GM21786 (cell line): ENCODE results near the gene SDHA.
"Not testable (repeated sequence)": the region's sequence is repeated elsewhere in the genome, so short reads cannot be mapped to it uniquely, and the experiment has no call there.

Experiments used
- ATAC-seq: cut with Tn5 transposase; IDR thresholded peaks from one replicate; pipeline ENCODE4 v1.9.1; 2021; ENCODE audit not compliant: unreplicated experiment

SDHA gene

GRCh38 chr5:218457-219291, 554 bp downstream of the SDHA start:
- peak; percentile 25 for ATAC-seq

GRCh38 chr5:219460-219863, 1.3 kb downstream of the SDHA start:
- ATAC-seq, result no peak

DNA sequence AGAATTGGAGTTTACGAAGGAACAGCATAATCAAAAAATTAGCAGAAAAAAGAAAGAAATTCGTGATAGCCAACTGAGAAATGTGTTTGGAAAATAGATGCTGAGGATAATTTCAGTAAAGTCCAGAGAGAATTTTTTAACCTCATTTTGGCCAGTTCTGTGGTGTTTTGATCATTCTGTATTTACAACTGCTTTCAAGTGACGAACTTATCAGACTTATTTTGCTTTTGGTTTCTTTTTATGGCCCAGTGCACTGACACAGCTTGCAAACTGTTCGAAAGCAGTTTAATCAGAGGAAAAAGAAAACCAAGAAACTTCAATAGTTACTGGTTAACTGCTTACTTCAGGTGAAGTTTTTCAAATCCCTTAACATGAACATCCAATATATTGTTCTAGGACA, 1.9 kb downstream of the SDHA start:
- ATAC-seq, result peak; percentile 34

- not testable (repeated sequence) for ATAC-seq
These were observed 5.0 kb downstream of the SDHA start for GRCh38 chr5:222951-223715.

DNA sequence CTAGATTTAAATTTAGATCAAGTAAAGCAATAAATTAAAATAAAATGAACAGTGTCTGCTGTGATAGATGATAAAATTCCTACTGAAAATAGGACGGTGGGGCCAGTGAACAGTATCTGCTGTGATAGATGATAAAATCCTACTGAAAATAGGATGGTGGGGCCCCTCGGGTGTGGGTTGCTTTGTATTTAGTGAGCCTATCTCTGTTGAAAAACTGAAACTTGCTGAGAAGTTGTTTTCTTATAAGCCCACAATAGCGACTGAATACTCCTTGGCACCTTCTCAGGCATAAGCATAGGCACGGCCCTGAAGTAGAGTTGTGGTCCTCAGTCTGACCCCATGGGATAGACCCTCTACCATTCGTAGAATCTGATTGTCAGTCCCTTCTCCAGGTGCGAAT, 5.7 kb downstream of the SDHA start:
- ATAC-seq, result no peak

DNA sequence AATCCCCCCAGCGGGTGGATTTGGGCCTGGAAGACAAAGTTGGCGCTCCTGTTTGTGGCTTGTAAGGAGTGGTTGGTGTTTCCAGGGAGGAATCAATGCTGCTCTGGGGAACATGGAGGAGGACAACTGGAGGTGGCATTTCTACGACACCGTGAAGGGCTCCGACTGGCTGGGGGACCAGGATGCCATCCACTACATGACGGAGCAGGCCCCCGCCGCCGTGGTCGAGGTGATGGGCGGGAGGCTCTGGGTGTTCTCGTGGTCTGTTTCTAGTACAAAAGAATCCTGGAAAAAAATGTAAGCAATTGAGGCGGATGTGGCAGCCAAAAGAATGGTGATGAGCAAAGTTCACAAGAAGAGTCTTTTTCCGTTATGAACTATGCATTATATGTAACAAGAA, 7.2 kb downstream of the SDHA start:
- ATAC-seq, result no peak

DNA sequence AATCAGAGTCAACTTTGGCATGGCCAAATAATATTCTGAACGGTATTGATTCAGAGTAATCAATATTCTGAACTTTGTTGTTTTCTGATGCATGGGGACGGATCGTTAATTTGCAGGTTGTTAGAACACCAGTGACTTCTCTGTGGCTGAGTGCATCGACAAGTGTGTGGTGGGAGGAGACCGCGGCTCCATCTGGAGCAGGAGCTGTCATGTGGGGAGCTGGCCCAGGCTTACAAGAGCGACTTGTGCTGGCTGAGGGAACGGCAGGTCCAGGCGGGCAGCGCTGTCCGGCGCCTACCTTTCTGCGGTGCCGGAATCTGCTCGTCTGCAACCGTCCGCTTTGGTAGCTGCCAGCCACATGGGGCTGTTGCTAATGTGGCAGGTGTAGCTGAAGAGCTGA, 9.3 kb downstream of the SDHA start:
- not testable (repeated sequence) for ATAC-seq

GRCh38 chr5:228886-229285, 10.8 kb downstream of the SDHA start:
- no peak for ATAC-seq

DNA sequence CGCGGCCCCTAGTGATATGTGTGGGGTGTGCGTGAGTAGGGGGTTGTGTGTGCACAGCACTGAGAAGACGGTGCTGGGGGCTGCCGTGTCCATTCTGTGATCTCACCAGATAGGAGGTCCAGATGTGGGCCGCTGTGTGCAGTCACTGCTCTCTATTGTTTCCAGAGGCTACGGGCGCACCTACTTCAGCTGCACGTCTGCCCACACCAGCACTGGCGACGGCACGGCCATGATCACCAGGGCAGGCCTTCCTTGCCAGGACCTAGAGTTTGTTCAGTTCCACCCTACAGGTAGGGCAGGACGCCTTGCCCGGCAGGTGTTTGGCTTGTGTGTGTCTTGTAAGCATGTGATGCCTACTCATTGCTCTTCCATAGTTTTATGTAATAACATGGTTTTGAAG, 12.6 kb downstream of the SDHA start:
- ATAC-seq, result no peak

DNA sequence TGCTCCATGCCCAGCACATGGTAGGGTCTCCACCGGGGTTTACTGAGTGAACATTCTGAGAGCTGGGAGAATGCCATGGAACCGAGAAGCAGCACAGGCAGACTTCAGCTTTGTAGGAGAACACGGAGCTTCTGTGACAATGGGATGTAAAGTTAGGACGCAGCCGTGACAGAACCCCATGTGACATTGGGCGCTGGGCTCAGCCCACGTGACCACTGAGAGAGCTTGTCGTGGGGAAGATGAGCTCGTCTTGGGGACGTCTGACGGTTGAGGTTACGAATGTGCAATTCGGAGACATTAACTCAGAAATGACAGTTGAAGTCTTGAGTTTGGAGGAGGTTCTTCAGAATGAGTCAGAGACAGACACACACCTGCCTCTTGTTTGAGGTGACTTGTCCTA, 13.5 kb downstream of the SDHA start:
- ATAC-seq, result no peak

- ATAC-seq, result not testable (repeated sequence)
These were observed 15.3 kb downstream of the SDHA start for GRCh38 chr5:233426-233825.

GRCh38 chr5:234450-234849, 16.3 kb downstream of the SDHA start:
- ATAC-seq, result no peak

- not testable (repeated sequence) for ATAC-seq
These were observed 17.4 kb downstream of the SDHA start for GRCh38 chr5:235527-235926.

- not testable (repeated sequence) for ATAC-seq
These were observed 19.8 kb downstream of the SDHA start for GRCh38 chr5:237931-238330.

DNA sequence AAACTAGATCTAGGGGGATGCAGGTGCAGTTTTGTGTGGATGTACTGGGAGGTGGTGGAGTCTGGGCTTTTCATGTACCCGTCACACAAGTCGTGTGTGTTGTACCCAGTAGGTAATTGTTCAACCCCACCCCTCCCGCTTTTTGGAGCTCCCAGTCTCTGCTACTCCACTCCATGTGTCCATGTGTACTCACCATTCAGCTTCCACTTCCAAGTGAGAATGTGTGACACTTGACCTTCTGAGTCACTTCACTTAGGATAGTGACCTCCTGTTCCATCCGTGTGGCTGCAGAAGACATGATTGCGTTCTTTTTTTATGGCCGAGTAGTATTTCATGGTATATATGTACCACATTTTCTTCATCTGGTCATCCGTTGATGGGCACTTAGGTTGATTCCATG, 22.4 kb downstream of the SDHA start:
- not testable (repeated sequence) for ATAC-seq

DNA sequence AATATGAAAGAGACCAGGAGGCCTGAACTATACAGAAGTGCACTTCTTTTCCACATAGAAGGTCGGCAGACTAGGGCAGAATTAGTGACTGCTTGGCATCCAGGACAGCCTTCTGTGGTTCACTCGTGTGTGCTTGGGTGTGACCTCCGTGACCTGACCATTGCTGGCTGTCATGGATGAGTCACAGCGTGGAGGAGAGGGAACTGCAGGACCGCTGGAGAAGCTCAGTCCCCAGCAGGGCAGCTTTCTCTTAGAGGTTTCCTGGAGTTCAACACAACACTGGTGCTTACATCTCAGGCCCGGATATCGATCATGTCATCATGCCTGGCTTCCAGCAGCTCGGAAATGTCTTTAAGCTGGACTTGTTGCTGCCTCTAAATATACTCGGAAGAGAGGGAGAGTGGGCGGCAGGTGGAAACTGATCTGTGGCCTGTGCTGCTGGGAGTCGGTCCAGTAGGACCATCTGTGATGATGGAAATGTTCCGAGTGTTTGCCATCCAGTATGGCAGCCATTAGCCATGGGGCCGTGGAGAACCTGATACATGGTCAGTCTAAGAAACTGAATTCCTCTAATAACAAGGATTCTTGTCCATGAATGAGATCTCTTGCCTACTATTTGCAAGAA, 23.0 kb downstream of the SDHA start:
- not testable (repeated sequence) for ATAC-seq

DNA sequence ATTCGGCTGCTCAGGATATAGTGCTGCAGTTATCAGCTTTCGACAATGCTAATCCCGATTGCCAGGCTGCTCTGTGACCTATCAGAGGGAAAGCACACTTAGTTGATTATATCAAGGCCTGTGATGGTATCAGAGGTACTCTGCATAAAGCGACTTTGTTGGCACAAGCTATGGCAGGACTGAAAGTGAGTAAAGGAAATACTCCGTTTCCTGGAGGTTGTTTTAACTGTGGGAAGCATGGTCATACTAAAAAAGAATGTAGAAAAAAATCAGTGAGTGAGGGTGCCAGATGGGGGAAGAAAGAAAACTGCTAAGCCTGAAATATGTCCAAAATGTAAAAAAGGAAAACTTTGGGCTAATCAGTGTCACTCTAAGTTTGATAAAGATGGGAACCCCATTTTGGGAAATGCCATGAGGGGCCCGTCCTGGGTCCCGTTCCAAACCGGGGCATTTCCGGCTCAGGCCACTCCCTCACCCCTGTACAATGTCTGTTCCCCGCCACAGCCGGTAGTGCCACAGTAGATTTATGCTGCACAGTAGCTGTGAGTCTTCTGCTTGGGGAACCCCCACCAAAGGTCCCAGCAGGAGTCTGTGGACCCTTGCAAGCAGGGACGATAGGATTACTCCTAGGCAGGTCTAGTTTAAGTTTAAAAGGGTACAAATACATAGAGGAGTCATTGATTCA, 25.7 kb downstream of the SDHA start:
- ATAC-seq, result not testable (repeated sequence)

DNA sequence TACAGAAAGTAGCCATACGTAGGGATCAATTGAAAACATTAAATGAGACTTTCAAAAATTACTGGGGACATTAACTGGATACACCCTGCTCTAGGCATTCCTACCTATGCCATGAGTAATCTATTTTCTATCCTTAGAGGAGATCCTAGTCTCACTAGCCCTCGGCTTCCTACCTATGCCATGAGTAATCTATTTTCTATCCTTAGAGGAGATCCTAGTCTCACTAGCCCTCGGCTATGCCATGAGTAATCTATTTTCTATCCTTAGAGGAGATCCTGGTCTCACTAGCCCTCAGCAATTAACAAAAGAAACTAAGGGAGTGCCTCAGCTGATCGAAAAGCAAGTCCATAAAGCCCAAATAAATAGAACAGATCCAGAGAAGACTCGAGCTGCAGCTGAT, 27.6 kb downstream of the SDHA start:
- ATAC-seq, result not testable (repeated sequence)

DNA sequence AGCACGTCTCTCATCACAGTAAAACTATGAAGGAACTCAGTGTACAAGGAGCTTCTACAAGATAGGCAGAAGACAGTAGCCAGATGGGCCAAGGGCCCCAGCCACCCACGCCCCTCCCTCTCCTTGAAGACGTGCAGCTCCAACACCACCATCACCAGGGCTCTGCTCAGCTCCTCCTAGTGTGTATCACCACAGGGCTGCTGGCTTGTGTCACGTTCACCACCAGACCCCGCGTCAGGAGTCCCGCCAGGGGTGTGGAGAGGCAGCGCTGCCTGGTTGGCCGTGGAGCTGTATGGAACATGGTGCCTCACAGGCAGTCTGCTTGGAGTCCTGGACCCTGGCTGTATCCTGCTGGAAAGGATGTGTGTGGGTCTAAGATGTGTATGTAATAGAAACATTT, 32.3 kb downstream of the SDHA start:
- ATAC-seq, result not testable (repeated sequence)

- ATAC-seq, result not testable (repeated sequence)
These were observed 32.9 kb downstream of the SDHA start for GRCh38 chr5:251016-251415.

DNA sequence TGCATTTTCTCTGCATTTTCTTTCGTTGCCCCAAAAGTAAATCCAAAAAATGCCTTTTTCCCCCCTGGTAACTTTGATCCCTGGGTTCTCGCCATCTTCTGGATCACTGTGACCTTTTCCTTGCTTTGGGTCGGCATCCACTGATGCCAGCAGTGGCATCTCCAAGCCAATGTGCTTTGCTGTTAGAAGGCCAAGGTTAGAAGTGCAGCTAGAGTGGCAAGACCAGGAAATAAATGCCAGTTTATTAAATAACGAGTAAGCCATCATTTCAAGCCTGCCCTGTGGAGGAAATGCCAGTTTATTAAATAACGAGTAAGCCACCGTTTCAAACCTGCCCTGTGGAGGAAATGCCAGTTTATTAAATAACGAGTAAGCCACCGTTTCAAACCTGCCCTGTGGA, 33.4 kb downstream of the SDHA start:
- ATAC-seq, result not testable (repeated sequence)
